GM12878 (cell line): ENCODE measurements around the gene CNTNAP2. TPM values are rescaled to one million over a fixed set of nuclear protein-coding genes. Genes with fewer than 3 reads are reported as not detected.

Source experiments
- ATAC-seq: fragments of 200-7000 bp; cut with Tn5 transposase; 3 replicates; pipeline ENCODE4 v1.9.1; 2020; ENCODE audit warnings: mild to moderate bottlenecking, moderate library complexity
- BruUV-seq: library from RNA; stranded (reverse); fragments of 400-500 nt; replicated peaks from 2 replicates; lab custom pipeline; 2021; lab: Mats Ljungman, UMichigan
- CTCF ChIA-PET: fragments of 300-600 bp; sonication (Branson Sonifier 250); formaldehyde crosslinking; extraction: SDS; loops from one replicate; lab custom pipeline; 2021; ENCODE audit warnings: inconsistent platforms; lab: Yijun Ruan, JAX
- POLR2A ChIA-PET: fragments of 350-600 bp; formaldehyde crosslinking; extraction: SDS; loops from one replicate; lab custom pipeline; 2021; ENCODE audit warnings: inconsistent platforms; lab: Charles Lee
- RAD21 ChIA-PET: fragments of 300-600 bp; sonication (Branson Sonifier 250); formaldehyde crosslinking; loops from one replicate; lab custom pipeline; 2023; ENCODE audit warnings: antibody characterized with exemption; ENCODE audit not compliant: unreplicated experiment; lab: Charles Lee
- SMC1A ChIA-PET: fragments of 300-600 bp; sonication (Branson Sonifier 250); formaldehyde crosslinking; loops from one replicate; lab custom pipeline; 2023; ENCODE audit not compliant: unreplicated experiment, uncharacterized antibody; lab: Charles Lee
- DNase-seq: peaks from one replicate; pipeline ENCODE4 v3.0.0-alpha.2; 2011; ENCODE audit warnings: low read depth, low spot score
- FAIRE-seq: peaks from 3 replicates; lab custom pipeline; 2011; peaks lifted over from hg19 to GRCh38; lab: Jason Lieb, UNC
- H2AFZ ChIP-seq: 2 replicates; pipeline ENCODE4 v1.6.0; 2011; ENCODE audit warnings: low read depth, low read length, control low read depth; ENCODE audit not compliant: control insufficient read depth
- H3K27ac ChIP-seq: 2 replicates; pipeline ENCODE4 v1.5.1; 2011; ENCODE audit warnings: control low read depth; ENCODE audit not compliant: control insufficient read depth, insufficient read depth
- H3K27me3 ChIP-seq, 2 experiments: replicated peaks in 1 of 2; 2 replicates each; pipeline versions ENCODE4 v1.6.0 to v1.6.1; 2011; ENCODE audit warnings: low read length in 1 of 2; ENCODE audit not compliant: control insufficient read depth in 2 of 2, insufficient read depth in 2 of 2
- H3K36me3 ChIP-seq, 2 experiments: 2 replicates each; pipeline ENCODE4 v1.5.1; 2011; ENCODE audit warnings: low read length in 1 of 2; ENCODE audit not compliant: control insufficient read depth in 2 of 2, insufficient read depth in 2 of 2
- H3K4me1 ChIP-seq: 2 replicates; pipeline ENCODE4 v1.6.1; 2011; ENCODE audit warnings: mild to moderate bottlenecking, low read length, moderate library complexity, mixed read lengths; ENCODE audit not compliant: control insufficient read depth, insufficient read depth
- H3K4me2 ChIP-seq: 2 replicates; pipeline ENCODE4 v1.6.0; 2011; ENCODE audit warnings: control low read depth; ENCODE audit not compliant: control insufficient read depth, insufficient read depth
- H3K4me3 ChIP-seq: fragments of 200-600 bp; sonication (generic); 2 replicates; pipeline ENCODE4 v1.5.1; 2016
- H3K79me2 ChIP-seq: 2 replicates; pipeline ENCODE4 v1.6.0; 2011; ENCODE audit warnings: low read length; ENCODE audit not compliant: control insufficient read depth, insufficient read depth
- H3K9ac ChIP-seq: 2 replicates; pipeline ENCODE4 v1.8.0; 2011; ENCODE audit warnings: low read length, control low read depth, mixed read lengths; ENCODE audit not compliant: control insufficient read depth, insufficient read depth
- H3K9me3 ChIP-seq: replicated peaks from 3 replicates; pipeline ENCODE4 v1.5.1; 2011; ENCODE audit warnings: mild to moderate bottlenecking, low read length; ENCODE audit not compliant: control insufficient read depth, insufficient read depth
- H4K20me1 ChIP-seq: 2 replicates; pipeline ENCODE4 v1.6.0; 2011; ENCODE audit not compliant: control insufficient read depth, insufficient read depth
- DPF2 ChIP-seq: fragments of 450-650 bp; IDR thresholded peaks from 2 replicates; pipeline ENCODE4 v1.6.1; 2017; ENCODE audit warnings: mild to moderate bottlenecking
- FOS ChIP-seq: IDR thresholded peaks from 3 replicates; pipeline ENCODE4 v1.6.1; 2011; ENCODE audit warnings: borderline replicate concordance; ENCODE audit not compliant: insufficient read length; ENCODE audit errors: extremely low read depth
- SRF ChIP-seq, 2 experiments: IDR thresholded peaks; 2 replicates each; pipeline ENCODE4 v1.6.1; 2011; ENCODE audit warnings: low read depth in 2 of 2, low read length in 2 of 2, mild to moderate bottlenecking in 1 of 2, moderate library complexity in 1 of 2
- ZNF687 ChIP-seq: fragments of 450-650 bp; IDR thresholded peaks from 2 replicates; pipeline ENCODE4 v1.6.1; 2017; ENCODE audit warnings: mild to moderate bottlenecking, moderate library complexity
- ZSCAN29 ChIP-seq: fragments of 450-650 bp; IDR thresholded peaks from 2 replicates; pipeline ENCODE4 v1.6.1; 2017; ENCODE audit warnings: mild to moderate bottlenecking, moderate library complexity
- WGBS: methylation state at CpG from one replicate; pipeline ENCODE4 v1.1.6; 2016; ENCODE audit warnings: low lambda C conversion rate; ENCODE audit not compliant: insufficient replicate concordance, insufficient coverage; ENCODE audit errors: missing lambda C conversion rate; 5-methylcytosine and 5-hydroxymethylcytosine counted together
- in situ Hi-C: fragments of 300-500 bp; cut with MboI; formaldehyde crosslinking; loops from 9 replicates; pipeline ENCODE4 v1.14.3; 2018; ENCODE audit warnings: mixed read lengths
- intact Hi-C: fragments of 100-400 bp; cut with micrococcal nuclease; formaldehyde crosslinking; loops from one replicate; pipeline ENCODE4 v1.14.2; 2022; ENCODE audit not compliant: unreplicated experiment
- polyA plus RNA-seq, 11 experiments: library from polyadenylated mRNA; depleted of rRNA in 4 of 11; unstranded in 6 of 11; stranded (reverse) in 5 of 11; fragments of >200 nt; fragmentation: Nextera tagmentation in 4 of 11; fragmentation: Illumina TruSeq in 1 of 11; extraction: Ambion mirVana in 4 of 11; extraction: Trizol in 1 of 11; gene quantifications; 1 replicate in 1 of 11; 2 replicates in 10 of 11; pipeline versions ENCODE4 v1.2.1 to v1.2.3, GENCODE V29; 2011 to 2016; ENCODE audit warnings: inconsistent platforms in 2 of 11, missing spikeins in 2 of 11, low read depth in 1 of 11
- total RNA-seq, 4 experiments: library from RNA; depleted of rRNA in 3 of 4; stranded (reverse); fragments of >200 nt in 3 of 4; fragmentation: Illumina TruSeq in 1 of 4; extraction: Trizol in 1 of 4; gene quantifications; 2 replicates each; pipeline versions ENCODE4 v1.2.1 to v1.2.3, GENCODE V29; 2013 to 2021

The CNTNAP2 gene
- total and polyA plus RNA-seq, 10 of the 15 experiments (the other 5 are each of a cell fraction or from before 2014, with no cell fraction given): 0.03 to 0.08 (median 0.03) TPM; not detected in 7

GRCh38 chr7:146991596-146991995 is 875.0 kb downstream of the CNTNAP2 start:
- SMC1A ChIA-PET: no interaction called here
- intact Hi-C loops: no loop called here
- 8% methylated on average over 5 of the region's 5 CpGs for WGBS
- in situ Hi-C loops: no loop called here
- Histone ChIP-seq H3K27me3 (no peaks in the 10 kb centered on the region), H4K20me1 (no peaks in the 10 kb centered on the region), H3K9ac (no peak overlapping the region), H3K4me3 (no peak overlapping the region), H3K4me1 (no peaks in the 10 kb centered on the region), H3K9me3 (no peaks in the 10 kb centered on the region), H2AFZ (no peak overlapping the region), H3K27ac (no peak overlapping the region), H3K36me3 (no peaks in the 10 kb centered on the region), H3K4me2 (no peak overlapping the region), H3K79me2 (no peaks in the 10 kb centered on the region)
- ATAC-seq (no peak), FAIRE-seq (no peak), DNase-seq (no peak)
- POLR2A ChIA-PET: no interaction called here
- CTCF ChIA-PET: no interaction called here
- TF ChIP-seq SRF (IDR thresholded peaks at IDR 0.05; ENCODE audit: low read depth in 2 of 2, low read length in 2 of 2): no peak
- no peak for TF ChIP-seq ZSCAN29
- TF ChIP-seq FOS: no peak
- no peak for TF ChIP-seq ZNF687
- no peak for TF ChIP-seq DPF2
- no TSS peak for BruUV-seq
- RAD21 ChIA-PET: no interaction called here
